DMS 273 treated with DMSO at 0.1 percent for 48 hours (cell line): ENCODE measurements around the gene IL17RC.
"Not testable (repeated sequence)": the region's sequence is repeated elsewhere in the genome, so short reads cannot be mapped to it uniquely, and the experiment has no call there.

Experiments used
- DNase-seq: peaks from one replicate; lab custom pipeline; 2025; lab: John Stamatoyannopoulos, UW

IL17RC gene

DNA sequence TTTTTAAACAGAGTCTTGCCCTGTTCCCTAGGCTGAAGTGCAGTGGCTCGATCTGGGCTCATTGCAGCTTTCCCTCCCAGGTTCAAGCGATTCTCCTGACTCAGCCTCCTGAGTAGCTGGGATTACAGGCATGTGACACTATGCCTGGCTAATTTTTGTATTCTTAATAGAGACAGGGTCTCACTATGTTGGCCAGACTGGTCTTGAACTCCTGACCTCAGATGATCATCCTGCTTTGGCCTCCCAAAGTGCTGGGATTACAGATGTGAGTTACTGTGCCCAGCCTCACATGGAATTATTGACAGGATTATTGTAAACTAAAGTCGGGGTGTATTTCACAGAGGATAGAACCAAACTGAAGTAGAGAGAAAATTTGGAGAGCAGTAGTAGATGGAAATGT, 21.2 kb upstream of the IL17RC start:
- DNase-seq = not testable (repeated sequence)

DNA sequence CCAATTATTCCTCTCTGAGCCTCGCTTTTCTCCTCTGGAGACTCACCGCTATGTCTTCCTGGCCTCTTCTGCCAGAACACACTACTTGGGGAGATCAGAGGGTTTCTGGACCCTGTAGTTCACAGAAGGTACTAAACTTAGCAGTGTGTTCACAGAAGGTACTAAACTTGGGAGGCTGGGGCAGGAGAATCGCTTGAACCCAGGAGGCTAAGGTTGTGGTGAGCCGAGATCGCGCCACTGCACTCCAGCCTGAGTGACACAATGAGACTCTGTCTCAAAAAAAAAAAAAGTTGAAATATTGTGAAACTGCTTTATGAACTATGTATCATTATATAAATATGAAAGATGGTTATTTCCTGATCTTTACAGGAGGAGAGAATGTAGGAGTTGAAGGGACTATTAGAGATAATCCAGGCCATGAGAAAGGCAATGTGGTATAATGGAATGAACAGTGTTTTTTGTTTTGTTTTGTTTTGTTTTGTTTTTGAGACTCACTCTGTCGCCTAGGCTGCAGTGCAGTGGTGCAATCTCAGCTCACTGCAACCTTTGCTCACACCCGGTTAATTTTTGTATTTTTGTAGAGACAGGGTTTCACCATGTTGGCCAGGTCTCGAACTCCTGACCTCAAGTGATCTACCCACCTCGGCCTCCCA, 20.0 kb upstream of the IL17RC start:
- DNase-seq = not testable (repeated sequence)

- no peak for DNase-seq
Observed at GRCh38 chr3:9897408-9898372, 19.2 kb upstream of the IL17RC start.

DNA sequence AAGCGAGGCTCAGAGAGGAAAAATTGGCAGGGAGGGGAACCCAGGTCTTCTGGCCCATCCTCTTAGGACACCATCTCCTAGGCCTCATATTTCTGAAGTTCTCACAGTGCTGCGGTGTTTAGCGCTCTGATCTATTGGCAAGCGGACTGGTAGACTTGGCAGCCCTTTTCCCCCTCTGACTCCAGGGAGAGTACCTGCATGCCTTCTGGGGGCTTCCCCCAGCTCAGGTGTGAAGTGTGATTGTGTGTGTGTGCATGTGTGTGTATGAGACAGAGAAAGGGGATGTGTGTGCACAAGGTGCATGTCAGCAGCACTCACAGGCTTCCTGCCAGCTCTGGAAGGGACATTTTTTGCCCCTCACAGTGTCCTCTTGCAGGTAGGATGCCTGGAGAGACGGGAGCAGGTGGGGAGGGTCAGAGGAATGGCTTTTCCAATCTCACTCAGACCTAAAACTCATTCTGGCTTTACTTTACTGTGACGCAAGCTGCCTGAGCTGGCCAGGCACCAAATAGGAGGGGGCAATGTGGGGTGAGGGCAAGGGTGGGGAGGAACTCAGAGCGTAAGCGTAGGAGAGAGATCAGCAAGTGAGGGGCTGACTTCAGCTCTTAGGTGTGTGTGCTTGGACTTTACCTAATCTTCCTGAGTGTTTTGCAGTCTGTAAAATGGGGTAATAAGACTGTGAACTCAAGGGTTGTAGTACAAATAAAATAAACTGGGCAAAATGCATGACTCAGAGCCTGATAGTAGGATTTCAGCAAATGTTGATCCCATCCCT, 18.2 kb upstream of the IL17RC start:
- no peak for DNase-seq

DNA sequence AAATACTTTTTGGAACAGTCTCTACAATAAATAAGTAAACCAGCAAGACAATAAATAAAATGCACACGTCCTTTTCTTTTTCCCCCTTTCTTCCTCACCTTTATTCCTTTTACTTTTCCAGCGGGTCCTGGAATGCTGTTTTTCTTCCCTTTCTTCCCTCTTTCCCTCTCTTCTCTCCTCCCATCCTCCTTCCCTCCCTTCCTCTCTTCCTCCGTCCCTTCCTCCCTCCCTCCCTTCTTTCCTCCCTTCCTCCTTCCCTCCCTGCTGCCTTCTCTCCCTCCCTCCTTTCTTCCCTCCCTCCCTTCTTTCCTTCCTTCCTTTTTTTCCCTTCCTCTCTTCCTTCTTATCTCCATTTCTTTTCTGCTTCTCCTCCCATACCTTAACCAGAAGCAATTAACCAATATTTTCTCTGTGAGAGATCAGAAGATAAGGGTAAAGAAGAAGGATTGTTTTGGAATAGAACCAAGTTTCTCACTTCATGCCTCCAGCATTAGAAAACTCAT, 17.6 kb upstream of the IL17RC start:
- DNase-seq = no peak

DNA sequence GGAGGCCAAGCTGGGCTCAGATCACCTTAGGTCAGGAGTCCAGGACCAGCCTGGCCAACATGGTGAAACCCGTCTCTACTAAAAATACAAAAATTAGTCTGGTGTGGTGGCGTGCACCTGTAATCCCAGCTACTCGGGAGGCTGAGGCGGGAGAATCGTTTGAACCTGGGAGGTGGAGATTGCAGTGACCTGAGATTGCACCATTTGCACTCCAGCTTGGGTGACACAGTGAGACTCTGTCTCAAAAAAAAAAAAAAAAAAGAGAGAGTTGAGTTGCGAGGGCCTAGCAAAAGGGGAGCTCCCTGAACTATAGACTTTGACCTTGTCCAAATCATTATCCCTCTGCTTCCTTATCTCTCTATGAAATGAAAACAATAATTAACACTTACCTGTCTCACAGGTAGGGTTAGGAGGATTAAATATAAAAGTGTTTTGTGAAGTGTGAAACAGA, 15.9 kb upstream of the IL17RC start:
- not testable (repeated sequence) for DNase-seq

DNA sequence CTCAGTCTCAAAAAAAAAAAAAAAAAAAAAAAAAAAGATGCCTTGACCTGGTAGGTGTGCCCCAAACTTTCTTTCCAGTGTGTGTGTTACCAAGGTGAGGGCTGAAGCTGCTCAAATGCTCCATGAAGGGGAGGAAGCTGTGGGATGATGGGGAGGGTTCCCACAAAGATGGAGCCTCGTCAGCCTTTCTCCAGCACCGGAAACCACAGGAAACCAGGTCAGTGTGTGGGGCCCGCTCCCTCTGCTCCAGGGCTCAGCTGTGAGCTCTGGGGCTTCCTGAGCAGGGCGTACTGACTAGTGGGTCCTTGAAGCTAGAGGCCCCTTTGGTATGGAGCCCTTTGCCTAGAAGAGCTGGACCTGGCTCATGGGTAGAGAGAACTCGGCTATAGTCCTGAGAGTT, 14.9 kb upstream of the IL17RC start:
- no peak for DNase-seq

- no peak for DNase-seq
Observed at GRCh38 chr3:9902372-9903237, 14.3 kb upstream of the IL17RC start, which contains the start of gene IL17RE. Gene IL17RE, plus strand, starts transcription at chr3:9902848. Its CDS starts 85 bp downstream, at chr3:9902933.

- no peak for DNase-seq
Observed at GRCh38 chr3:9903238-9903624, 13.7 kb upstream of the IL17RC start.

DNA sequence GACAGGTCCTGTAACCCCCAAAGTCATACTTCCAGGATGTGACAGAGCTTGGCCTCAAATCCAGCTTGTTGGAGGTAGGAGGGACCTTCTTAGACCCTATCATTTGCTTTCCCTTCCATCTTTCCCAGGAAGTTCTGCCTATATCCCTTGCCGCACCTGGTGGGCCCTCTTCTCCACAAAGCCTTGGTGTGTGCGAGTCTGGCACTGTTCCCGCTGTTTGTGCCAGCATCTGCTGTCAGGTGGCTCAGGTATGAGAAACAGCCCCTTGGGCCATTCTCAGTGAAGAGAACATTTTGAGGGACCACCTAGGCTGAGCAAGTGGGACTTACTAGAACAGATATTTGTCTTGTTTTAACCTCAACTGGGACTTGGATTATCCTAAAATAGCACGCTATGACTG, 13.0 kb upstream of the IL17RC start:
- no peak for DNase-seq

- no peak for DNase-seq
Observed at GRCh38 chr3:9906480-9906879, 10.4 kb upstream of the IL17RC start.

DNA sequence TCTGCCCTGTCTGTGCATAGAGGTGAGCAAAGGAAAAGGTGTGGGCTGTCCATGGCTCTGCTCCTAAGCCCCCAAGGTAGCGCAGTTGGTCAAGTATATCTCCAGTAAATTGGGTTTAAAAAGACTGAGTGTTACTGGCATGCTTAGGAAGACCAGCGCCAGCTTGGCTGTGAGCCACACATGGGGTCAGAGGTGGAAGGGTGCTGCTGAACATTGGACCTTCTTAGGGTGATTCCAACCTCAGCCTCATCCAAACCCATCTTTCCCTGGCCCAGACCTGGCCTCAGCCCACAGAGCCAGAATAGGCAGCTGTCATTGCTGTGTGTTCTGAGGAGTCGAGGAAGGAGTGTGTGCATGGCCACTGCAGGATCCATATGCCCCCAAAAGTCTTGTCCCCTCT, 8.6 kb upstream of the IL17RC start:
- no peak for DNase-seq

DNA sequence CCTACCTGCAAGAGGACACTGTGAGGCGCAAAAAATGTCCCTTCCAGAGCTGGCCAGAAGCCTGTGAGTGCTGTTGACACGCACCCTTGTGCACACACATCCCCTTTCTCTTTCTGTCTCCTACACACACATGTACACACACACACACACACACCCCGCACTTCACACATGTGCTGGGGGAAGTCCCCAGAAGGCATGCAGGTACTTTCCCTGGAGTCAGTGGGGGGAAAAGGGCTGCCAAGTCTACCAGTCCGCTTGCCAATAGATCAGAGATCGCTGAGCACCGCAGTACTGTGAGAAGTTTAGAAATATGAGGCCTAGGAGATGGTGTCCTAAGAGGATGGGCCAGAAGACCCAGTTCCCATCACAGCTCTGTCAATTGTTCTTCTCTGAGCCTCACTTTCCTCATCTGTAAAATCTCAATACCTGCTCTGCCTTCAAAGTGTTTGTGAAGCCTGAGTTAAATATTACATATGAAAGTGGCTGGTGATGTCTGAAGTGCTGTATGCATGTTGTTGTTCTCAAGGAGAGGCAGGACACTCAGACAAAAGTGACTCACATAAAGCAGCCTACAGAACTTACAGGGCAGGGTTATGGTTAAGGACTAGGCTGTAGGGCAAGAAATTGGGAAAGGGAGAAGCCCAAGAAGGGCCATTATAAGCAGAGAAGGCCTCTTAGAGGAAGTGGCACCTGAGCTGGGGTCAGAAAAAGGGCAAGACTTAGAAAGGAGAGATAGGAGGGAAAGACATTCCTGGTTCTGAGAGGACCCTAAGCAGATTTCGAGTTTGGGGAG, 7.5 kb upstream of the IL17RC start:
- no peak for DNase-seq

GRCh38 chr3:9911863-9912262, 5.0 kb upstream of the IL17RC start:
- DNase-seq = no peak

- no peak for DNase-seq
Observed at GRCh38 chr3:9912294-9912935, 4.5 kb upstream of the IL17RC start.

GRCh38 chr3:9913601-9914000, 3.3 kb upstream of the IL17RC start:
- DNase-seq = no peak

GRCh38 chr3:9914011-9914410, 2.9 kb upstream of the IL17RC start:
- no peak for DNase-seq

GRCh38 chr3:9914559-9915253, 2.2 kb upstream of the IL17RC start:
- no peak for DNase-seq
